Gastrocnemius medialis (tissue), 4 donors: ENCODE data around the gene POMT2.
"Not testable (repeated sequence)": the region's sequence is repeated elsewhere in the genome, so short reads cannot be mapped to it uniquely, and the experiment has no call there.

ENCODE experiments used
- POLR2A ChIP-seq, 2 donors: fragments of 450-650 bp; IDR thresholded peaks; one replicate each; pipeline ENCODE4 v1.6.1; 2017; ENCODE audit warnings: antibody characterized with exemption in 2 of 2, mild to moderate bottlenecking in 2 of 2, moderate library complexity in 2 of 2
- TF ChIP-seq, protein P1 (sequence below), 5 experiments: fragments of 450-650 bp in 3 of 5; fragments of 200-600 bp in 2 of 5; sonication (generic) in 2 of 5; IDR thresholded peaks in 4 of 5; conservative IDR thresholded peaks in 1 of 5; 1 replicate in 4 of 5; 2 replicates in 1 of 5; pipeline ENCODE4 v1.5.1; 2016 to 2019; ENCODE audit warnings: antibody characterized with exemption in 5 of 5, mild to moderate bottlenecking in 3 of 5, moderate library complexity in 3 of 5

DNA sequence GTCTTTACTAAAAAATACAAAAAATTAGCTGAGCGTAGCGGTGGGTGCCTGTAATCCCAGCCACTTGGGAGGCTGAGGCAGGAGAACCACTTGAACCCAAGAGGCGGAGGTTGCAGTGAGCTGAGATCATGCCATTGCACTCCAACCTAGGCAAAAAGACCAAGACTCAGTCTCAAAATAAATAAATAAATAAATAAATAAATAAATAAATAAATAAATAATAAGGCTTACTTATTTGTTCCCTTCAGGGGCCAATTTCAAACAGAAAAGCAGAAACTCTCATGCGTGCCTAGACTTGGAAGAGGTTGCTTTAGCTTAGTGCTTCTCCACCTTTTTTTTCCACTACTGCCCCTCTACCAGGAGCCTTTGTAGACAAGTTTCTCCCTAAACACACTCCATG lies 39.8 kb downstream of the POMT2 start:
- TF ChIP-seq, protein P1, sequence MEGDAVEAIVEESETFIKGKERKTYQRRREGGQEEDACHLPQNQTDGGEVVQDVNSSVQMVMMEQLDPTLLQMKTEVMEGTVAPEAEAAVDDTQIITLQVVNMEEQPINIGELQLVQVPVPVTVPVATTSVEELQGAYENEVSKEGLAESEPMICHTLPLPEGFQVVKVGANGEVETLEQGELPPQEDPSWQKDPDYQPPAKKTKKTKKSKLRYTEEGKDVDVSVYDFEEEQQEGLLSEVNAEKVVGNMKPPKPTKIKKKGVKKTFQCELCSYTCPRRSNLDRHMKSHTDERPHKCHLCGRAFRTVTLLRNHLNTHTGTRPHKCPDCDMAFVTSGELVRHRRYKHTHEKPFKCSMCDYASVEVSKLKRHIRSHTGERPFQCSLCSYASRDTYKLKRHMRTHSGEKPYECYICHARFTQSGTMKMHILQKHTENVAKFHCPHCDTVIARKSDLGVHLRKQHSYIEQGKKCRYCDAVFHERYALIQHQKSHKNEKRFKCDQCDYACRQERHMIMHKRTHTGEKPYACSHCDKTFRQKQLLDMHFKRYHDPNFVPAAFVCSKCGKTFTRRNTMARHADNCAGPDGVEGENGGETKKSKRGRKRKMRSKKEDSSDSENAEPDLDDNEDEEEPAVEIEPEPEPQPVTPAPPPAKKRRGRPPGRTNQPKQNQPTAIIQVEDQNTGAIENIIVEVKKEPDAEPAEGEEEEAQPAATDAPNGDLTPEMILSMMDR (IDR thresholded peaks at IDR 0.05 in 4 of 5, conservative IDR thresholded peaks at IDR 0.05 in 1 of 5) = not testable (repeated sequence)
- not testable (repeated sequence) for TF ChIP-seq POLR2A (IDR thresholded peaks at IDR 0.05)
